Stimulated activated CD4-positive, alpha-beta T cell treated with anti-CD3 and anti-CD28 coated beads, TNF-alpha, amount 100 ng/mL, for 4 hours (primary cell): ENCODE measurements around the gene DEFB108B.
"Not testable (repeated sequence)": the region's sequence is repeated elsewhere in the genome, so short reads cannot be mapped to it uniquely, and the experiment has no call there.

Experiments used
- DNase-seq, 3 experiments: peaks; one replicate each; pipeline ENCODE4 v3.0.0-alpha.2; 2020; ENCODE audit warnings: low read depth in 3 of 3

Gene DEFB108B

GRCh38 chr11:71813481-71814355 is 19.3 kb upstream of the DEFB108B start:
- peak; percentile 64 to 71 (median 69) for DNase-seq

- not testable (repeated sequence) for DNase-seq
Observed at GRCh38 chr11:71821539-71821938, 11.5 kb upstream of the DEFB108B start.

GRCh38 chr11:71829247-71829646 is 3.8 kb upstream of the DEFB108B start:
- not testable (repeated sequence) for DNase-seq

- DNase-seq, result not testable (repeated sequence)
Observed at GRCh38 chr11:71829686-71830085, 3.3 kb upstream of the DEFB108B start.

- DNase-seq, result not testable (repeated sequence)
Observed at GRCh38 chr11:71842720-71843119, 9.7 kb downstream of the DEFB108B start.

GRCh38 chr11:71843355-71843754 is 10.4 kb downstream of the DEFB108B start:
- DNase-seq, result not testable (repeated sequence)

- DNase-seq, result no peak
Observed at GRCh38 chr11:71843858-71844257, 10.9 kb downstream of the DEFB108B start.

- not testable (repeated sequence) for DNase-seq
Observed at GRCh38 chr11:71853895-71854294, 20.9 kb downstream of the DEFB108B start.

- DNase-seq, result not testable (repeated sequence)
Observed at GRCh38 chr11:71855880-71856279, 22.9 kb downstream of the DEFB108B start.

GRCh38 chr11:71860835-71861234 is 27.8 kb downstream of the DEFB108B start:
- DNase-seq, result not testable (repeated sequence)

- DNase-seq, result not testable (repeated sequence)
Observed at GRCh38 chr11:71863978-71864627, 31.1 kb downstream of the DEFB108B start.

GRCh38 chr11:71867209-71867608 is 34.2 kb downstream of the DEFB108B start:
- DNase-seq, result not testable (repeated sequence)

GRCh38 chr11:71869931-71870330 is 36.9 kb downstream of the DEFB108B start:
- not testable (repeated sequence) for DNase-seq

GRCh38 chr11:71870661-71871060 is 37.7 kb downstream of the DEFB108B start:
- DNase-seq, result not testable (repeated sequence)

- not testable (repeated sequence) for DNase-seq
Observed at GRCh38 chr11:71876262-71876661, 43.3 kb downstream of the DEFB108B start.

- not testable (repeated sequence) for DNase-seq
Observed at GRCh38 chr11:71878059-71878458, 45.1 kb downstream of the DEFB108B start, which contains the start of gene DEFB131B. Gene DEFB131B, plus strand, starts transcription at chr11:71878453. Its CDS starts 0 bp downstream, at chr11:71878453.

- not testable (repeated sequence) for DNase-seq
Observed at GRCh38 chr11:71885806-71886205, 52.8 kb downstream of the DEFB108B start.
